ENCODE measurements around the gene EXD3. TPM values are rescaled to one million over a fixed set of nuclear protein-coding genes. Genes with fewer than 3 reads are reported as not detected.

Gene EXD3
- total and polyA plus RNA-seq, 2 of the 13 experiments (the other 11 are each of a cell fraction or from before 2014, with no cell fraction given), result 2.7 to 4.8 TPM

DNA sequence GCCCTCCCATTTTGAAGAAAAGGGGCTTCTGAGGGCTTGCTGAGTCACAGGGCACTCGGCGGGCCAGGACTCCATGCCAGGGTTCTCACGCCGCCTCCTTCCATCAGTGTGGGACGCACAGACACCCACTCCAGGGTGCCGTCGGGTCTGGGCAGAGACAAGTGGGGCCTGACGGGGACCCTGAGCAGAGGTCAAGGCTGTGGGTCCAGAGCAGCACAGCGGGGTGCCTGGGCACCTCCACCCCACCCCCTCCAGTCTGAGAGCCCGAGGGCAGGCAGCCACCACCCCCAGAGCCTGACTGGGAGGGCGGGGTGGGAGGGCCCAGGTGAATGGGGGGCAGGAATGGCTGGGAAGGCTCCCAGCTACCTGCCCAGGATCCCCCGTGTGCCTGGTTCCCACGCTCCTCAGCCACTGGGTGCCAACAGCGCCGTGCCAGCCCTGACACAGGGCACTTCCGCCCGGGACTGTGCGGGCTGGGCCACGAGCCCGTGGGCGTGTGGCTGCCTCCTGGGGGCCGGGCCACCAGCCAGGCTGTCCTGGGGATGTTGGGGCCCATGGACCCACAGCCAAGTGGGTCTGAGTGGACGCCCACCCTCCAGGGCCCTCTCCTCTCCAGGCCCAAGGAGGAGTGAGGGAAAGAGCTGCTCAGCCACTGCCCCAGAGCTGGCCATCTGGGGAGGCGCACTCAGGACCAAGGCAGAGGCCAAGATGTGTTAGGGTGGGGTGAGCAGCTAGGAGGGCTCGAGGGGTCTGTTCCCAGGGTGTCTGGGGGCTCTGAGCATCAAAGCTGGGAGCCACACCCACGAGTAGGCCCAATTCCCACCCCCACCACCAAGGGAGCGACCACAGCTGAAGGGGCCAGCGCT, 110.7 kb downstream of the EXD3 start (continued):
- no peak for TF ChIP-seq PRDM10 (CRISPR knock-in tag; IDR thresholded peaks at IDR 0.05; ENCODE audit: low read depth)
- TF ChIP-seq HNF4G (IDR thresholded peaks at IDR 0.05; ENCODE audit: borderline replicate concordance, low read depth, low read length), result no peak
- no peak for TF ChIP-seq HNF4G (CRISPR knock-in tag; IDR thresholded peaks at IDR 0.05; ENCODE audit: borderline replicate concordance, low read depth)
- TF ChIP-seq, protein P1, sequence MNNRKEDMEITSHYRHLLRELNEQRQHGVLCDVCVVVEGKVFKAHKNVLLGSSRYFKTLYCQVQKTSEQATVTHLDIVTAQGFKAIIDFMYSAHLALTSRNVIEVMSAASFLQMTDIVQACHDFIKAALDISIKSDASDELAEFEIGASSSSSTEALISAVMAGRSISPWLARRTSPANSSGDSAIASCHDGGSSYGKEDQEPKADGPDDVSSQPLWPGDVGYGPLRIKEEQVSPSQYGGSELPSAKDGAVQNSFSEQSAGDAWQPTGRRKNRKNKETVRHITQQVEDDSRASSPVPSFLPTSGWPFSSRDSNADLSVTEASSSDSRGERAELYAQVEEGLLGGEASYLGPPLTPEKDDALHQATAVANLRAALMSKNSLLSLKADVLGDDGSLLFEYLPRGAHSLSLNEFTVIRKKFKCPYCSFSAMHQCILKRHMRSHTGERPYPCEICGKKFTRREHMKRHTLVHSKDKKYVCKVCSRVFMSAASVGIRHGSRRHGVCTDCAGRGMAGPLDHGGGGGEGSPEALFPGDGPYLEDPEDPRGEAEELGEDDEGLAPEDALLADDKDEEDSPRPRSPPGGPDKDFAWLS (CRISPR knock-in tag; IDR thresholded peaks at IDR 0.05; ENCODE audit: borderline replicate concordance), result no peak
- TF ChIP-seq E2F5 (CRISPR knock-in tag; conservative IDR thresholded peaks at IDR 0.05), result no peak
